ENCODE measurements around the gene EBF4.

The EBF4 gene

GRCh38 chr20:2745060-2745910 is 52.7 kb downstream of the EBF4 start:
- no peak for DNase-seq

GRCh38 chr20:2745936-2746635 is 53.5 kb downstream of the EBF4 start:
- no peak for DNase-seq

- no peak for DNase-seq
These were observed 54.2 kb downstream of the EBF4 start for GRCh38 chr20:2746636-2747265.

GRCh38 chr20:2747676-2748235 is 55.2 kb downstream of the EBF4 start:
- DNase-seq: no peak

GRCh38 chr20:2748551-2749342 is 56.2 kb downstream of the EBF4 start:
- peak; percentile 8 for DNase-seq

- DNase-seq: no peak
These were observed 56.9 kb downstream of the EBF4 start for GRCh38 chr20:2749343-2749950.

GRCh38 chr20:2749951-2750490 is 57.4 kb downstream of the EBF4 start:
- DNase-seq: no peak

GRCh38 chr20:2750491-2751251 is 58.1 kb downstream of the EBF4 start:
- peak; percentile 17 for DNase-seq

- DNase-seq: no peak
These were observed 58.8 kb downstream of the EBF4 start for GRCh38 chr20:2751347-2751877.

GRCh38 chr20:2751878-2752566 is 59.4 kb downstream of the EBF4 start:
- DNase-seq: peak; percentile 8

- DNase-seq: peak; percentile 17
These were observed 60.2 kb downstream of the EBF4 start for GRCh38 chr20:2752567-2753460.

GRCh38 chr20:2753461-2754040 is 61.0 kb downstream of the EBF4 start:
- DNase-seq: no peak

- no peak for DNase-seq
These were observed 61.8 kb downstream of the EBF4 start for GRCh38 chr20:2754424-2754823.

- no peak for DNase-seq
These were observed 63.0 kb downstream of the EBF4 start for GRCh38 chr20:2755451-2756055.

- peak; percentile 5 for DNase-seq
These were observed 63.6 kb downstream of the EBF4 start for GRCh38 chr20:2756056-2756611.

GRCh38 chr20:2757001-2757400 is 64.4 kb downstream of the EBF4 start:
- no peak for DNase-seq

GRCh38 chr20:2757969-2758368 is 65.4 kb downstream of the EBF4 start:
- no peak for DNase-seq

- DNase-seq: no peak
These were observed 66.6 kb downstream of the EBF4 start for GRCh38 chr20:2759143-2759542.
